Stomach (tissue), 9 donors: Measurements from ENCODE around the gene TTYH1. TPM values are rescaled to one million over a fixed set of nuclear protein-coding genes. Genes with fewer than 3 reads are reported as not detected.

ENCODE experiments used
- DNase-seq, 2 donors: peaks; one replicate each; pipeline versions ENCODE4 v3.0.0 to v3.0.0-alpha.2; 2013 to 2019
- H3K27ac ChIP-seq, 5 donors: fragments of 200-600 bp in 4 of 5; sonication (generic) in 4 of 5; one replicate each; pipeline ENCODE4 v1.5.1; 2013 to 2019; ENCODE audit warnings: mild to moderate bottlenecking in 1 of 5, moderate library complexity in 1 of 5
- H3K27me3 ChIP-seq, 3 donors: fragments of 200-600 bp; sonication (generic); one replicate each; pipeline ENCODE4 v1.5.1; 2017 to 2019; ENCODE audit warnings: mixed run types in 1 of 3
- H3K36me3 ChIP-seq, 4 donors: fragments of 200-600 bp; sonication (generic); 1 replicate in 3 of 4; 2 replicates in 1 of 4; pipeline ENCODE4 v1.5.1; 2016 to 2019
- H3K4me1 ChIP-seq, 4 donors: fragments of 200-600 bp; sonication (generic); one replicate each; pipeline ENCODE4 v1.5.1; 2016 to 2019
- H3K4me3 ChIP-seq, 4 donors: fragments of 200-600 bp; sonication (generic) in 3 of 4; one replicate each; pipeline ENCODE4 v1.5.1; 2016 to 2019; ENCODE audit warnings: mild to moderate bottlenecking in 1 of 4
- H3K9me3 ChIP-seq, 4 donors: fragments of 200-600 bp; sonication (generic); one replicate each; pipeline ENCODE4 v1.5.1; 2016 to 2019
- EP300 ChIP-seq: sonication (generic); formaldehyde crosslinking; IDR thresholded peaks from one replicate; pipeline ENCODE4 v1.6.1; 2017; ENCODE audit warnings: antibody characterized with exemption
- POLR2A ChIP-seq, 4 donors: fragments of 450-650 bp; IDR thresholded peaks; one replicate each; pipeline ENCODE4 v1.6.1; 2016; ENCODE audit warnings: antibody characterized with exemption in 4 of 4, control low read depth in 2 of 4, mild to moderate bottlenecking in 1 of 4, moderate library complexity in 1 of 4
- POLR2AphosphoS5 ChIP-seq, 3 donors: sonication (generic); formaldehyde crosslinking; IDR thresholded peaks; one replicate each; pipeline ENCODE4 v1.6.1; 2016; ENCODE audit warnings: antibody characterized with exemption in 3 of 3
- WGBS, 5 donors: extraction: QIAGEN DNeasy Blood & Tissue Kit in 3 of 5; methylation state at CpG; one replicate each; pipeline versions ENCODE4 v1.1.5 to v1.1.7; 2013 to 2018; 5-methylcytosine and 5-hydroxymethylcytosine counted together
- intact Hi-C: fragments of 100-400 bp; cut with DNase I; formaldehyde crosslinking; loops from one replicate; pipeline ENCODE4 v1.15.1; 2023; ENCODE audit warnings: low total_unique reads
- polyA plus RNA-seq, 3 donors: library from polyadenylated mRNA; stranded (reverse); fragments of 200-250 nt; gene quantifications; one replicate each; pipeline ENCODE4 v1.2.3, GENCODE V29; 2013
- total RNA-seq, 5 donors: library from RNA; depleted of rRNA; stranded (reverse); fragments of >200 nt; gene quantifications; one replicate each; pipeline versions ENCODE4 v1.1.0 to v1.2.3, GENCODE V29; 2014 to 2016
- TF ChIP-seq, protein P1 (sequence below), 7 experiments: fragments of 450-650 bp in 4 of 7; fragments of 200-600 bp in 3 of 7; sonication (generic) in 3 of 7; IDR thresholded peaks; one replicate each; pipeline ENCODE4 v1.5.1; 2016 to 2019; ENCODE audit warnings: antibody characterized with exemption in 7 of 7, control low read depth in 2 of 7, mild to moderate bottlenecking in 1 of 7
- donor health status: healthy with polysubstance abuse.
- donor health status: Bipolar disorder and iron deficiency.
- donor health status: healthy.

Gene TTYH1
- total and polyA plus RNA-seq, 8 donors, result 0.12 to 12.9 (median 2.3) TPM; not detected in 3

DNA sequence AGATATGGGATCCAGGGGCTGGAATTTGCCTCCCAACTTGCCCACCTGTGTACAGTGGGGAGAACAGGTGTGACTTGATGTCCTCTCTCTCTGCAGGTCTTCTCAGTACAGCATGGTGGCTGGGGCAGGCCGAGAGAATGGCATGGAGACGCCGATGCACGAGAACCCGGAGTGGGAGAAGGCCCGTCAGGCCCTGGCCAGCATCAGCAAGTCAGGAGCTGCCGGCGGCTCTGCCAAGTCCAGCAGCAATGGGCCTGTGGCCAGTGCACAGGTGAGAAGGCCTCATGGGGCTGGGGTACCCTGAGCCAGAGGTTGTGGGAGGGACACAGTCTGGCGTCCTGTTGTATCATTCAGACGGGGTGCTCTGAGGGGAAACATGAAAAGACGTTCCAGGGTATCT is 36.7 kb downstream of the TTYH1 start:
- 83 to 90% (median 86%) methylated on average over 11 of the region's 11 CpGs for WGBS, 5 donors
- no peaks in the 10 kb centered on the region for H3K27me3 ChIP-seq
- DNase-seq, result no peak
- H3K9me3 ChIP-seq, result no peaks in the 10 kb centered on the region
- peak overlapping the region in 1 of 4 donors; percentile 1 for H3K4me3 ChIP-seq
- peaks cover 39 to 57% (median 46%) of the 10 kb centered on the region in 4 donors for H3K4me1 ChIP-seq
- TF ChIP-seq POLR2A (IDR thresholded peaks at IDR 0.05) (no peak), EP300 (no peak), POLR2AphosphoS5 (IDR thresholded peaks at IDR 0.05) (no peak)
- TF ChIP-seq, protein P1, sequence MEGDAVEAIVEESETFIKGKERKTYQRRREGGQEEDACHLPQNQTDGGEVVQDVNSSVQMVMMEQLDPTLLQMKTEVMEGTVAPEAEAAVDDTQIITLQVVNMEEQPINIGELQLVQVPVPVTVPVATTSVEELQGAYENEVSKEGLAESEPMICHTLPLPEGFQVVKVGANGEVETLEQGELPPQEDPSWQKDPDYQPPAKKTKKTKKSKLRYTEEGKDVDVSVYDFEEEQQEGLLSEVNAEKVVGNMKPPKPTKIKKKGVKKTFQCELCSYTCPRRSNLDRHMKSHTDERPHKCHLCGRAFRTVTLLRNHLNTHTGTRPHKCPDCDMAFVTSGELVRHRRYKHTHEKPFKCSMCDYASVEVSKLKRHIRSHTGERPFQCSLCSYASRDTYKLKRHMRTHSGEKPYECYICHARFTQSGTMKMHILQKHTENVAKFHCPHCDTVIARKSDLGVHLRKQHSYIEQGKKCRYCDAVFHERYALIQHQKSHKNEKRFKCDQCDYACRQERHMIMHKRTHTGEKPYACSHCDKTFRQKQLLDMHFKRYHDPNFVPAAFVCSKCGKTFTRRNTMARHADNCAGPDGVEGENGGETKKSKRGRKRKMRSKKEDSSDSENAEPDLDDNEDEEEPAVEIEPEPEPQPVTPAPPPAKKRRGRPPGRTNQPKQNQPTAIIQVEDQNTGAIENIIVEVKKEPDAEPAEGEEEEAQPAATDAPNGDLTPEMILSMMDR (IDR thresholded peaks at IDR 0.05), result no peak
- peak overlapping the region in 3 of 5 donors; percentile 49 to 99 (median 94) for H3K27ac ChIP-seq
- peaks cover 57 to 64% (median 63%) of the 10 kb centered on the region in 4 donors for H3K36me3 ChIP-seq
- intact Hi-C loops, result no loop called here

DNA sequence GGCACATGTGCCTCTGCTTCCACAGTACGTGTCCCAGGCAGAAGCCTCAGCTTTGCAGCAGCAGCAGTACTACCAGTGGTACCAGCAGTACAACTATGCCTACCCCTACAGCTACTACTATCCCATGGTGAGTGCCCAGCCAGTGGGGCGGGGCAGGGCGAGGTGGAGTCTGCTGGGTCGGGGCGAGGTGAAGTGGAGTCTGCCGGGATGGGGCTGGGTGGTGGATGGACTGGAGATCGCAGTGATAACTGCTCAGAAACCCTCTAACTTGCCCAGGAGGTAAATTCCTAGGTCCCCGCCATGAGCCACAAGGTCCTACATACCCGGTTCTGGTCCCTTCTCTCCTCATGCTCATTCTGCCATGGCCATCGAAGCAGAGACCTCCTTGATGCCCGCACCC is 37.4 kb downstream of the TTYH1 start:
- Histone ChIP-seq H3K9me3 (no peaks in the 10 kb centered on the region), H3K27ac (no peak overlapping the region), H3K4me3 (no peak overlapping the region), H3K36me3 (peaks cover 63 to 70% (median 70%) of the 10 kb centered on the region in 4 donors), H3K4me1 (peaks cover 33 to 50% (median 41%) of the 10 kb centered on the region in 4 donors), H3K27me3 (no peaks in the 10 kb centered on the region)
- 79 to 88% (median 81%) methylated on average over 10 to 11 of the region's 11 CpGs for WGBS, 5 donors
- DNase-seq, result no peak
- intact Hi-C loops, result no loop called here
- TF ChIP-seq, protein P1 (IDR thresholded peaks at IDR 0.05), result no peak
- TF ChIP-seq EP300 (no peak), POLR2AphosphoS5 (IDR thresholded peaks at IDR 0.05) (no peak), POLR2A (IDR thresholded peaks at IDR 0.05) (no peak)

DNA sequence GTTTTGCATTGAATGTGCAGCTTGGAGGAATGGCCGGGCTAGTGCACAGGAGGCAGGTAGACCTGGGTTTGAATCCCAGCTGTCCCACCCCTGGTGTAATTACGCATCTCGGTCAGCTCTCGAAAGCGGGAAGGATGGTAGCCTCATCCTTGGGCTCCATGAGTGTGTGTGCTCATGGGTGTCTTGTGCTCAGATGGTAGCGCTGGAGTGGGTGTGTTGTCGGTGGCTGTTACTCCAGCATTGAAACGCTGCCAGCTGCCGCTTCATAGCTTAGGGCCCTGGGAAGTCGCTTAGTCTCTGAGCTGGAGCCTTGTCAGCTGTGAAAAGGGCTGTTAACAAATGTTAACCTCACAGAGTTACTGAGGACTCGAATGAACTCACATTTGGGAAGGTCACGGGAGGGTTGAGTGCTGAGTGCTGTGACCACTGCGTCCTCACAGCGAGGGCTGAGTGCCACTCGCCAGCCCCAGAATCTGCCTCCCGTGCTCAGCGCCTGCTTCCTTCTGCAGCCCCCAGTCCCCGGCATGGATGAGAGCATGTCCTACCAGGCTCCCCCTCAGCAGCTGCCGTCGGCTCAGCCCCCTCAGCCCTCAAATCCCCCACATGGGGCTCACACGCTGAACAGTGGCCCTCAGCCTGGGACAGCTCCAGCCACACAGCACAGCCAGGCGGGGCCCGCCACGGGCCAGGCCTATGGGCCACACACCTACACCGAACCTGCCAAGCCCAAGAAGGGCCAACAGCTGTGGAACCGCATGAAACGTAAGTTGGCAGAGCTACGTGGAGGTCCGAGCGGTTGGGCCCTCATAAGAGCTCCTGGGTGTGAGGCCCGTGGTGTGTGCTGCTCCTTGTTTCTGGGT is 38.9 kb downstream of the TTYH1 start:
- Histone ChIP-seq H3K36me3 (peaks cover 78 to 86% (median 85%) of the 10 kb centered on the region in 4 donors), H3K27me3 (no peaks in the 10 kb centered on the region), H3K4me3 (no peak overlapping the region), H3K9me3 (no peaks in the 10 kb centered on the region), H3K27ac (no peak overlapping the region), H3K4me1 (peaks cover 31 to 55% (median 41%) of the 10 kb centered on the region in 4 donors)
- intact Hi-C loops, result no loop called here
- no peak for DNase-seq
- 91 to 94% (median 93%) methylated on average over 19 to 31 of the region's 31 CpGs for WGBS, 5 donors
- TF ChIP-seq POLR2AphosphoS5 (IDR thresholded peaks at IDR 0.05) (no peak), POLR2A (IDR thresholded peaks at IDR 0.05) (no peak)

DNA sequence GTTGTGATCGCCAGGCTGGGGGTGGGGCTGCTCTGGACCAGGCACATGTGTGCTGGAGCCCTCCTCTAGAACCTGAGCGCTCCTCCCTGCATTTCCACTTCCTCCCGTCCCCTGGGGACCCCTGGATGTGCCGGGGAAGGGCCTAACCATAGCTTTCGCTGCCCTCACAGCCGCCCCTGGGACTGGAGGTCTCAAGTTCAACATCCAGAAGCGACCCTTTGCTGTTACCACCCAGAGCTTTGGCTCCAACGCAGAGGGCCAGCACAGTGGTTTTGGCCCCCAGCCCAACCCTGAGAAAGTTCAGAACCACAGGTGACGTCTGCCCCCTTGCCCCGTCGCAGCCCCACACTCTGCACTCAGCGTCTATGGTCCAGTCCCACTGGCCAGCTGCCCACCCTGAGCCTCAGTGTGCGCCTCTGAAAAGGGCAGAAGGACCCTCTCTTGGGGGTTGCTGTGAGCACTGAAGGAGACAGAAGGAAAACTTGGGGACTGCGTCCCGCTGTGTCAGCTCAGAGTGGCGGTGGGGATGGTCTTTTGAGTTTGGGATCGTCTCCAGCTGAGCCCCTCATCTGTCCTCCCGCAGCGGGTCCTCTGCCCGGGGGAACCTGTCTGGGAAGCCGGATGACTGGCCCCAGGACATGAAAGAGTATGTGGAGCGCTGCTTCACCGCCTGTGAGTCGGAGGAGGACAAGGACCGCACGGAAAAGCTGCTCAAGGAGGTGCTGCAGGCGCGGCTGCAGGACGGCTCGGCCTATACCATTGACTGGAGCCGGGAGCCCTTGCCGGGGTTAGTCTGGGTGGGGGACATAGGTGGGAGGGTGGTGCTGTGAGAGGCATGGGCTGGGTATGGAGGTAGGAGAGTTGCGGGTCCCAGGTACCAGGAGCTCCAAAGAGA is 39.8 kb downstream of the TTYH1 start:
- H3K27ac ChIP-seq, result no peak overlapping the region
- WGBS, 5 donors, result 90 to 94% (median 93%) methylated on average over 30 to 33 of the region's 33 CpGs
- H3K4me3 ChIP-seq, result no peak overlapping the region
- H3K36me3 ChIP-seq, result peaks cover 79 to 94% (median 94%) of the 10 kb centered on the region in 4 donors
- H3K9me3 ChIP-seq, result no peaks in the 10 kb centered on the region
- no peak for TF ChIP-seq EP300
- TF ChIP-seq POLR2AphosphoS5 (IDR thresholded peaks at IDR 0.05), result no peak
- TF ChIP-seq, protein P1 (IDR thresholded peaks at IDR 0.05), result no peak
- no peak for TF ChIP-seq POLR2A (IDR thresholded peaks at IDR 0.05)
- intact Hi-C loops, result no loop called here
- H3K27me3 ChIP-seq, result no peaks in the 10 kb centered on the region
- no peak for DNase-seq
- peaks cover 30 to 61% (median 46%) of the 10 kb centered on the region in 4 donors for H3K4me1 ChIP-seq
